Activated T-cell treated with anti-CD3 and anti-CD28 coated beads, Interleukin-2, amount 50 U/mL, for 4 hours (primary cell): Measurements from ENCODE around the gene IFT22. TPM values are rescaled to one million over a fixed set of nuclear protein-coding genes. Genes with fewer than 3 reads are reported as not detected.
A peak's percentile ranks its signal among the peaks of the same experiment; 100 is the strongest.

ENCODE experiments used
- ATAC-seq, 2 donors: fragments of 200-7000 bp; cut with Tn5 transposase; one replicate each; pipeline ENCODE4 v1.10.0; 2021
- DNase-seq: peaks from one replicate; pipeline ENCODE4 v3.0.0-alpha.2; 2020
- H3K27me3 Mint-ChIP-seq: one replicate; pipeline ENCODE4 v1.8.0; 2021; ENCODE audit warnings: low read depth, mixed read lengths
- H3K36me3 Mint-ChIP-seq: one replicate; pipeline ENCODE4 v1.8.0; 2022; ENCODE audit warnings: mixed read lengths; ENCODE audit not compliant: insufficient read depth
- H3K4me1 Mint-ChIP-seq: one replicate; pipeline ENCODE4 v1.8.0; 2021; ENCODE audit warnings: low read depth, mixed read lengths
- H3K4me3 Mint-ChIP-seq: one replicate; pipeline ENCODE4 v1.8.0; 2021; ENCODE audit warnings: mild to moderate bottlenecking, moderate library complexity, mixed read lengths
- H3K9me3 Mint-ChIP-seq: one replicate; pipeline ENCODE4 v1.8.0; 2021; ENCODE audit warnings: mixed read lengths
- total RNA-seq, 3 donors: library from RNA; stranded (reverse); gene quantifications; one replicate each; pipeline ENCODE4 v1.2.1, GENCODE V29; 2021

IFT22 gene
- total RNA-seq, 3 donors from 2014 or later: 7.7 to 10.7 (median 8.3) TPM

GRCh38 chr7:101342892-101343291 lies 21.3 kb upstream of the IFT22 start:
- no peak for DNase-seq
- H3K4me1 Mint-ChIP-seq: no peaks in the 10 kb centered on the region
- no peak overlapping the region for H3K4me3 Mint-ChIP-seq
- H3K9me3 Mint-ChIP-seq: no peaks in the 10 kb centered on the region
- no peak for ATAC-seq
- no peaks in the 10 kb centered on the region for H3K36me3 Mint-ChIP-seq
- peaks cover 3% of the 10 kb centered on the region for H3K27me3 Mint-ChIP-seq

GRCh38 chr7:101340379-101340778 lies 18.8 kb upstream of the IFT22 start:
- DNase-seq (no peak), ATAC-seq (no peak)
- peaks cover 6% of the 10 kb centered on the region for H3K27me3 Mint-ChIP-seq
- no peak overlapping the region for H3K4me3 Mint-ChIP-seq
- H3K4me1 Mint-ChIP-seq: no peaks in the 10 kb centered on the region
- no peaks in the 10 kb centered on the region for H3K9me3 Mint-ChIP-seq
- no peaks in the 10 kb centered on the region for H3K36me3 Mint-ChIP-seq

GRCh38 chr7:101333912-101334311 lies 12.3 kb upstream of the IFT22 start:
- Mint-ChIP-seq H3K9me3 (no peaks in the 10 kb centered on the region), H3K27me3 (peaks cover 4% of the 10 kb centered on the region), H3K36me3 (no peaks in the 10 kb centered on the region), H3K4me1 (no peaks in the 10 kb centered on the region), H3K4me3 (no peak overlapping the region)
- ATAC-seq: no peak
- DNase-seq: no peak

GRCh38 chr7:101332026-101332425 lies 10.4 kb upstream of the IFT22 start:
- no peak for DNase-seq
- Mint-ChIP-seq H3K27me3 (peaks cover 4% of the 10 kb centered on the region), H3K4me1 (no peaks in the 10 kb centered on the region), H3K4me3 (no peak overlapping the region), H3K36me3 (no peaks in the 10 kb centered on the region), H3K9me3 (no peaks in the 10 kb centered on the region)
- ATAC-seq: no peak

- no peaks in the 10 kb centered on the region for H3K36me3 Mint-ChIP-seq
- no peaks in the 10 kb centered on the region for H3K9me3 Mint-ChIP-seq
- H3K27me3 Mint-ChIP-seq: no peaks in the 10 kb centered on the region
- DNase-seq (no peak), ATAC-seq (no peak)
- no peak overlapping the region for H3K4me3 Mint-ChIP-seq
- no peaks in the 10 kb centered on the region for H3K4me1 Mint-ChIP-seq
Measured at GRCh38 chr7:101330011-101330484, 8.4 kb upstream of the IFT22 start.

- no peaks in the 10 kb centered on the region for H3K4me1 Mint-ChIP-seq
- ATAC-seq (no peak), DNase-seq (no peak)
- H3K36me3 Mint-ChIP-seq: no peaks in the 10 kb centered on the region
- no peaks in the 10 kb centered on the region for H3K9me3 Mint-ChIP-seq
- no peaks in the 10 kb centered on the region for H3K27me3 Mint-ChIP-seq
- H3K4me3 Mint-ChIP-seq: no peak overlapping the region
Measured at GRCh38 chr7:101328159-101328558, 6.5 kb upstream of the IFT22 start.

- DNase-seq (no peak), ATAC-seq (no peak)
- peaks cover 7% of the 10 kb centered on the region for H3K4me1 Mint-ChIP-seq
- H3K27me3 Mint-ChIP-seq: no peaks in the 10 kb centered on the region
- H3K36me3 Mint-ChIP-seq: peaks cover 3% of the 10 kb centered on the region
- H3K9me3 Mint-ChIP-seq: no peaks in the 10 kb centered on the region
- no peak overlapping the region for H3K4me3 Mint-ChIP-seq
Measured at GRCh38 chr7:101319401-101319800, 2.2 kb downstream of the IFT22 start.

GRCh38 chr7:101315336-101315735 lies 6.3 kb downstream of the IFT22 start:
- Mint-ChIP-seq H3K27me3 (peaks cover 2% of the 10 kb centered on the region), H3K4me1 (no peaks in the 10 kb centered on the region), H3K36me3 (peaks cover 8% of the 10 kb centered on the region), H3K4me3 (no peak overlapping the region), H3K9me3 (peaks cover 3% of the 10 kb centered on the region)
- ATAC-seq (no peak), DNase-seq (peak; percentile 45)

GRCh38 chr7:101308245-101309085 lies 13.1 kb downstream of the IFT22 start:
- DNase-seq (peak; percentile 35), ATAC-seq (peak; percentile 87 to 88)
- Mint-ChIP-seq H3K9me3 (peaks cover 16% of the 10 kb centered on the region), H3K36me3 (peaks cover 14% of the 10 kb centered on the region), H3K4me1 (peaks cover 7% of the 10 kb centered on the region), H3K27me3 (peaks cover 47% of the 10 kb centered on the region), H3K4me3 (peak overlapping the region; percentile 93)

- peaks cover 16% of the 10 kb centered on the region for H3K9me3 Mint-ChIP-seq
- H3K27me3 Mint-ChIP-seq: peaks cover 61% of the 10 kb centered on the region
- ATAC-seq (no peak), DNase-seq (no peak)
- H3K4me1 Mint-ChIP-seq: peaks cover 8% of the 10 kb centered on the region
- H3K4me3 Mint-ChIP-seq: no peak overlapping the region
- peaks cover 14% of the 10 kb centered on the region for H3K36me3 Mint-ChIP-seq
Measured at GRCh38 chr7:101306307-101306706, 15.3 kb downstream of the IFT22 start.

GRCh38 chr7:101303102-101303701 lies 18.4 kb downstream of the IFT22 start:
- ATAC-seq: no peak
- H3K4me1 Mint-ChIP-seq: peaks cover 6% of the 10 kb centered on the region
- H3K36me3 Mint-ChIP-seq: peaks cover 4% of the 10 kb centered on the region
- H3K4me3 Mint-ChIP-seq: no peak overlapping the region
- peaks cover 71% of the 10 kb centered on the region for H3K27me3 Mint-ChIP-seq
- DNase-seq: no peak
- H3K9me3 Mint-ChIP-seq: peaks cover 19% of the 10 kb centered on the region

- no peak for ATAC-seq
- no peak for DNase-seq
- H3K4me3 Mint-ChIP-seq: peak overlapping the region; percentile 35
- peaks cover 4% of the 10 kb centered on the region for H3K36me3 Mint-ChIP-seq
- H3K27me3 Mint-ChIP-seq: peaks cover 69% of the 10 kb centered on the region
- H3K9me3 Mint-ChIP-seq: peaks cover 19% of the 10 kb centered on the region
- H3K4me1 Mint-ChIP-seq: peaks cover 3% of the 10 kb centered on the region
Measured at GRCh38 chr7:101302641-101303101, 18.9 kb downstream of the IFT22 start.

- Mint-ChIP-seq H3K27me3 (peaks cover 70% of the 10 kb centered on the region), H3K4me1 (peaks cover 3% of the 10 kb centered on the region), H3K36me3 (peaks cover 4% of the 10 kb centered on the region), H3K4me3 (no peak overlapping the region), H3K9me3 (peaks cover 19% of the 10 kb centered on the region)
- DNase-seq (no peak), ATAC-seq (no peak)
Measured at GRCh38 chr7:101300465-101301376, 20.9 kb downstream of the IFT22 start.
